ENCODE results near the gene SPRED2.

The SPRED2 gene

GRCh38 chr2:65366595-65367125 is 65.7 kb downstream of the SPRED2 start:
- DNase-seq (ENCODE audit: low read depth in 1 of 2, low spot score in 1 of 2), result peak; percentile 39 to 63
- H3K27ac ChIP-seq (replicated peaks), result no peak overlapping the region
- H3K27me3 ChIP-seq (ENCODE audit: insufficient read depth, poor library complexity, severe bottlenecking), result no peaks in the 10 kb centered on the region
- TF ChIP-seq POLR2AphosphoS5 (IDR thresholded peaks at IDR 0.05; ENCODE audit: low read depth) (no peak), SPI1 (IDR thresholded peaks at IDR 0.05; ENCODE audit: borderline replicate concordance, low read depth) (no peak), REST (IDR thresholded peaks at IDR 0.05; ENCODE audit: insufficient replicate concordance, low read depth) (no peak), GABPA (IDR thresholded peaks at IDR 0.05; ENCODE audit: low read depth) (no peak), CTCF (IDR thresholded peaks at IDR 0.05; ENCODE audit: insufficient read depth, low read length) (no peak)
- H3K4me3 ChIP-seq (replicated peaks; ENCODE audit: insufficient read depth, low read length), result no peak overlapping the region

GRCh38 chr2:65364986-65365733 is 67.2 kb downstream of the SPRED2 start:
- Histone ChIP-seq H3K27ac (replicated peaks) (no peak overlapping the region), H3K4me3 (replicated peaks; ENCODE audit: insufficient read depth, low read length) (no peak overlapping the region), H3K27me3 (ENCODE audit: insufficient read depth, poor library complexity, severe bottlenecking) (no peaks in the 10 kb centered on the region)
- no peak for DNase-seq (ENCODE audit: low read depth in 1 of 2, low spot score in 1 of 2)
- no peak for TF ChIP-seq GABPA (IDR thresholded peaks at IDR 0.05; ENCODE audit: low read depth)
- no peak for TF ChIP-seq REST (IDR thresholded peaks at IDR 0.05; ENCODE audit: insufficient replicate concordance, low read depth)
- TF ChIP-seq POLR2AphosphoS5 (IDR thresholded peaks at IDR 0.05; ENCODE audit: low read depth), result no peak

- no peak overlapping the region for H3K27ac ChIP-seq (replicated peaks)
- H3K27me3 ChIP-seq (ENCODE audit: insufficient read depth, poor library complexity, severe bottlenecking), result no peaks in the 10 kb centered on the region
- no peak overlapping the region for H3K4me3 ChIP-seq (replicated peaks; ENCODE audit: insufficient read depth, low read length)
- TF ChIP-seq REST (IDR thresholded peaks at IDR 0.05; ENCODE audit: insufficient replicate concordance, low read depth), result no peak
- TF ChIP-seq CTCF (IDR thresholded peaks at IDR 0.05; ENCODE audit: insufficient read depth, low read length), result no peak
- no peak for TF ChIP-seq POLR2AphosphoS5 (IDR thresholded peaks at IDR 0.05; ENCODE audit: low read depth)
- TF ChIP-seq GABPA (IDR thresholded peaks at IDR 0.05; ENCODE audit: low read depth), result no peak
- no peak for DNase-seq (ENCODE audit: low read depth in 1 of 2, low spot score in 1 of 2)
These were observed 68.3 kb downstream of the SPRED2 start for GRCh38 chr2:65363879-65364666.
